Keratinocyte (primary cell): ENCODE data around the gene DAO. TPM values are rescaled to one million over a fixed set of nuclear protein-coding genes. Genes with fewer than 3 reads are reported as not detected.

ENCODE experiments used
- DNase-seq: peaks from one replicate; pipeline ENCODE4 v3.0.0-alpha.2; 2011; ENCODE audit warnings: low read depth, missing footprints, low spot score
- FAIRE-seq: peaks from 2 replicates; lab custom pipeline; 2011; peaks lifted over from hg19 to GRCh38; lab: Jason Lieb, UNC
- H2AFZ ChIP-seq: 2 replicates; pipeline ENCODE4 v1.6.0; 2012; ENCODE audit warnings: low read length, control low read depth, inconsistent platforms; ENCODE audit not compliant: control insufficient read depth
- H3K27ac ChIP-seq: 2 replicates; pipeline ENCODE4 v1.5.1; 2011; ENCODE audit warnings: low read length; ENCODE audit not compliant: control insufficient read depth, insufficient read depth
- H3K27me3 ChIP-seq: 3 replicates; pipeline ENCODE4 v1.6.0; 2011; ENCODE audit warnings: low read length; ENCODE audit not compliant: control insufficient read depth, insufficient read depth; ENCODE audit errors: extremely low read depth
- H3K36me3 ChIP-seq, 2 experiments: 2 replicates in 1 of 2; 3 replicates in 1 of 2; pipeline ENCODE4 v1.5.1; 2011; ENCODE audit warnings: low read length in 2 of 2, mild to moderate bottlenecking in 1 of 2; ENCODE audit not compliant: control insufficient read depth in 2 of 2, insufficient read depth in 2 of 2; ENCODE audit errors: extremely low read depth in 1 of 2
- H3K4me1 ChIP-seq: 3 replicates; pipeline ENCODE4 v1.5.1; 2011; ENCODE audit warnings: low read length; ENCODE audit not compliant: control insufficient read depth, insufficient read depth; ENCODE audit errors: extremely low read depth
- H3K4me2 ChIP-seq: 3 replicates; pipeline ENCODE4 v1.6.0; 2011; ENCODE audit warnings: low read depth, low read length; ENCODE audit not compliant: control insufficient read depth, insufficient read depth; ENCODE audit errors: extremely low read depth
- H3K4me3 ChIP-seq, 3 experiments: fragments of 200-600 bp in 1 of 3; sonication (generic) in 1 of 3; 2 replicates in 2 of 3; 3 replicates in 1 of 3; pipeline ENCODE4 v1.5.1; 2011 to 2016; ENCODE audit warnings: low read length in 3 of 3, mild to moderate bottlenecking in 3 of 3, control low read depth in 2 of 3, inconsistent platforms in 1 of 3, low read depth in 1 of 3, mixed read lengths in 1 of 3, mixed run types in 1 of 3, moderate library complexity in 1 of 3; ENCODE audit not compliant: control insufficient read depth in 2 of 3, insufficient read depth in 2 of 3; ENCODE audit errors: extremely low read depth in 1 of 3
- H3K79me2 ChIP-seq: 2 replicates; pipeline ENCODE4 v1.6.0; 2012; ENCODE audit warnings: low read length; ENCODE audit not compliant: control insufficient read depth, insufficient read depth
- H3K9ac ChIP-seq: 3 replicates; pipeline ENCODE4 v1.6.0; 2011; ENCODE audit warnings: low read length; ENCODE audit not compliant: control insufficient read depth, insufficient read depth; ENCODE audit errors: extremely low read depth
- H3K9me1 ChIP-seq: 3 replicates; pipeline ENCODE4 v1.6.0; 2011; ENCODE audit warnings: low read length; ENCODE audit not compliant: control insufficient read depth, insufficient read depth; ENCODE audit errors: extremely low read depth
- H3K9me3 ChIP-seq: 2 replicates; pipeline ENCODE4 v1.5.1; 2012; ENCODE audit warnings: low read depth, low read length; ENCODE audit not compliant: control insufficient read depth
- H4K20me1 ChIP-seq: 3 replicates; pipeline ENCODE4 v1.6.0; 2011; ENCODE audit warnings: low read length; ENCODE audit not compliant: control insufficient read depth, insufficient read depth; ENCODE audit errors: extremely low read depth
- CTCF ChIP-seq, 3 experiments: IDR thresholded peaks in 1 of 3; conservative IDR thresholded peaks in 1 of 3; optimal IDR thresholded peaks in 1 of 3; 2 replicates in 2 of 3; 3 replicates in 1 of 3; pipeline versions ENCODE3 to v1.5.1; 2011; ENCODE audit warnings: low read length in 3 of 3, mild to moderate bottlenecking in 3 of 3, moderate library complexity in 2 of 3, control low read depth in 1 of 3, inconsistent platforms in 1 of 3; ENCODE audit not compliant: insufficient read depth in 2 of 3; ENCODE audit errors: extremely low read depth in 1 of 3
- EZH2 ChIP-seq: IDR thresholded peaks from one replicate; pipeline ENCODE4 v1.6.1; 2012; ENCODE audit warnings: inconsistent platforms, mild to moderate bottlenecking, low read length, moderate library complexity
- dilution Hi-C: fragments of 300-500 bp; cut with MboI; formaldehyde crosslinking; loops from one replicate; pipeline ENCODE4 v1.7.0; 2020; ENCODE audit warnings: low sequenced_read_pairs; ENCODE audit not compliant: extremely low pct_ligation_motif_present
- polyA plus RNA-seq, 5 experiments: library from polyadenylated mRNA; depleted of rRNA in 3 of 5; stranded (reverse) in 3 of 5; stranded (forward) in 1 of 5; unstranded in 1 of 5; fragments of >200 nt; gene quantifications; 1 replicate in 1 of 5; 2 replicates in 3 of 5; 3 replicates in 1 of 5; pipeline versions ENCODE4 v1.2.1 to v1.2.3, GENCODE V29; 2011 to 2012; ENCODE audit warnings: missing spikeins in 2 of 5, low read depth in 1 of 5, low replicate concordance in 1 of 5

Gene DAO
- polyA plus RNA-seq, 1 donor (not counting 4 experiments of a cell fraction or from before 2014, with no cell fraction given): not detected

- peaks cover 14% of the 10 kb centered on the region for H3K4me1 ChIP-seq
- no peak for FAIRE-seq
- no peaks in the 10 kb centered on the region for H3K79me2 ChIP-seq
- H3K36me3 ChIP-seq: no peaks in the 10 kb centered on the region
- H3K27ac ChIP-seq: no peak overlapping the region
- dilution Hi-C loops: no loop called here
- H3K4me3 ChIP-seq: no peak overlapping the region
- no peak overlapping the region for H3K9ac ChIP-seq
- no peak overlapping the region for H3K4me2 ChIP-seq
- no peak for DNase-seq
- no peak overlapping the region for H2AFZ ChIP-seq
- H4K20me1 ChIP-seq: no peaks in the 10 kb centered on the region
- H3K9me3 ChIP-seq: no peaks in the 10 kb centered on the region
- no peaks in the 10 kb centered on the region for H3K27me3 ChIP-seq
- TF ChIP-seq CTCF (optimal IDR thresholded peaks at IDR 0.05 in 1 of 3, IDR thresholded peaks at IDR 0.05 in 1 of 3, conservative IDR thresholded peaks at IDR 0.05 in 1 of 3; ENCODE audit: extremely low read depth in 1 of 3, insufficient read depth in 2 of 3, low read length in 3 of 3) (no peak), EZH2 (no peak)
- H3K9me1 ChIP-seq: no peaks in the 10 kb centered on the region
Observed at GRCh38 chr12:108947097-108947496, 67.2 kb downstream of the DAO start.

GRCh38 chr12:108948367-108948766, 68.5 kb downstream of the DAO start:
- no peak for FAIRE-seq
- H3K4me2 ChIP-seq: no peak overlapping the region
- no peaks in the 10 kb centered on the region for H4K20me1 ChIP-seq
- dilution Hi-C loops: no loop called here
- H3K9me3 ChIP-seq: no peaks in the 10 kb centered on the region
- H3K4me3 ChIP-seq: no peak overlapping the region
- no peaks in the 10 kb centered on the region for H3K9me1 ChIP-seq
- H3K36me3 ChIP-seq: no peaks in the 10 kb centered on the region
- H3K27me3 ChIP-seq: no peaks in the 10 kb centered on the region
- DNase-seq: no peak
- no peak overlapping the region for H3K27ac ChIP-seq
- no peaks in the 10 kb centered on the region for H3K79me2 ChIP-seq
- TF ChIP-seq CTCF (optimal IDR thresholded peaks at IDR 0.05 in 1 of 3, IDR thresholded peaks at IDR 0.05 in 1 of 3, conservative IDR thresholded peaks at IDR 0.05 in 1 of 3; ENCODE audit: extremely low read depth in 1 of 3, insufficient read depth in 2 of 3, low read length in 3 of 3) (no peak), EZH2 (no peak)
- peaks cover 14% of the 10 kb centered on the region for H3K4me1 ChIP-seq
- no peak overlapping the region for H2AFZ ChIP-seq
- no peak overlapping the region for H3K9ac ChIP-seq
